WTC11 (cell line): ENCODE data around the gene SRC. TPM values are rescaled to one million over a fixed set of nuclear protein-coding genes. Genes with fewer than 3 reads are reported as not detected.

ENCODE experiments used
- CREB1 ChIP-seq: sonication (generic); formaldehyde crosslinking; IDR thresholded peaks from 2 replicates; pipeline ENCODE4 v1.8.0; 2023; ENCODE audit warnings: mild to moderate bottlenecking, missing genetic modification reagents
- E2F1 ChIP-seq: sonication (generic); formaldehyde crosslinking; IDR thresholded peaks from 2 replicates; pipeline ENCODE4 v1.8.0; 2022; ENCODE audit warnings: mild to moderate bottlenecking, missing genetic modification reagents
- E2F5 ChIP-seq: sonication (generic); formaldehyde crosslinking; IDR thresholded peaks from 2 replicates; pipeline ENCODE4 v1.8.1; 2022; ENCODE audit warnings: mild to moderate bottlenecking, moderate library complexity, missing genetic modification reagents
- ELF4 ChIP-seq: sonication (generic); formaldehyde crosslinking; IDR thresholded peaks from 2 replicates; pipeline ENCODE4 v1.8.1; 2022; ENCODE audit warnings: low read depth, mild to moderate bottlenecking, moderate library complexity, missing genetic modification reagents
- FOXK1 ChIP-seq: sonication (generic); formaldehyde crosslinking; IDR thresholded peaks from 2 replicates; pipeline ENCODE4 v1.8.0; 2022; ENCODE audit warnings: mild to moderate bottlenecking, moderate library complexity, missing genetic modification reagents
- GABPB1 ChIP-seq: sonication (generic); formaldehyde crosslinking; IDR thresholded peaks from 2 replicates; pipeline ENCODE4 v1.8.1; 2023; ENCODE audit warnings: mild to moderate bottlenecking, missing genetic modification reagents
- GTF2I ChIP-seq: fragments of 250-450 bp; sonication (Bioruptor Pico); conservative IDR thresholded peaks from 2 replicates; pipeline ENCODE4 v1.4.0; 2021; ENCODE audit warnings: mild to moderate bottlenecking
- IRF2 ChIP-seq: sonication (generic); formaldehyde crosslinking; IDR thresholded peaks from 2 replicates; pipeline ENCODE4 v1.8.0; 2022; ENCODE audit warnings: low read depth, missing genetic modification reagents, borderline replicate concordance
- JAZF1 ChIP-seq: fragments of 250-450 bp; sonication (Bioruptor Pico); IDR thresholded peaks from 2 replicates; pipeline ENCODE4 v1.9.0; 2021; ENCODE audit warnings: moderate library complexity, mild to moderate bottlenecking, inconsistent platforms
- JUN ChIP-seq: sonication (generic); formaldehyde crosslinking; IDR thresholded peaks from 2 replicates; pipeline ENCODE4 v1.8.0; 2023; ENCODE audit warnings: mild to moderate bottlenecking, missing genetic modification reagents
- NR1H2 ChIP-seq: sonication (generic); formaldehyde crosslinking; IDR thresholded peaks from 2 replicates; pipeline ENCODE4 v1.9.0; 2021; ENCODE audit warnings: mild to moderate bottlenecking, moderate library complexity, missing genetic modification reagents
- OVOL2 ChIP-seq: fragments of 250-450 bp; sonication (Bioruptor Pico); IDR thresholded peaks from 2 replicates; pipeline ENCODE4 v1.9.0; 2021; ENCODE audit warnings: mild to moderate bottlenecking, borderline replicate concordance
- RORB ChIP-seq: fragments of 250-450 bp; sonication (Bioruptor Pico); IDR thresholded peaks from 2 replicates; pipeline ENCODE4 v1.9.0; 2021; ENCODE audit warnings: mild to moderate bottlenecking
- SMAD4 ChIP-seq: sonication (generic); formaldehyde crosslinking; IDR thresholded peaks from 2 replicates; pipeline ENCODE4 v1.8.0; 2022; ENCODE audit warnings: mild to moderate bottlenecking, missing genetic modification reagents
- USF2 ChIP-seq: sonication (generic); formaldehyde crosslinking; IDR thresholded peaks from 2 replicates; pipeline ENCODE4 v1.8.1; 2023; ENCODE audit warnings: mild to moderate bottlenecking, missing genetic modification reagents, moderate library complexity
- ZBTB43 ChIP-seq: sonication (generic); formaldehyde crosslinking; IDR thresholded peaks from 2 replicates; pipeline ENCODE4 v1.8.1; 2023; ENCODE audit warnings: mild to moderate bottlenecking, missing genetic modification reagents
- ZNF232 ChIP-seq: sonication (generic); formaldehyde crosslinking; IDR thresholded peaks from 2 replicates; pipeline ENCODE4 v1.8.0; 2022; ENCODE audit warnings: mild to moderate bottlenecking, missing genetic modification reagents
- ZNF263 ChIP-seq: sonication (generic); formaldehyde crosslinking; IDR thresholded peaks from 2 replicates; pipeline ENCODE4 v1.8.1; 2022; ENCODE audit warnings: low read depth, mild to moderate bottlenecking, moderate library complexity, missing genetic modification reagents
- ZNF423 ChIP-seq: fragments of 250-450 bp; sonication (Bioruptor Pico); IDR thresholded peaks from 2 replicates; pipeline ENCODE4 v2.1.2; 2022; ENCODE audit warnings: mild to moderate bottlenecking, moderate library complexity
- total RNA-seq: library from RNA; stranded (reverse); gene quantifications from 3 replicates; pipeline ENCODE4 v1.2.3, GENCODE V29; 2021
- TF ChIP-seq, protein P1 (sequence below): sonication (generic); formaldehyde crosslinking; IDR thresholded peaks from 2 replicates; pipeline ENCODE4 v1.8.0; 2023; ENCODE audit warnings: missing genetic modification reagents, mild to moderate bottlenecking, borderline replicate concordance
- TF ChIP-seq, protein P2 (sequence below): sonication (generic); formaldehyde crosslinking; IDR thresholded peaks from 2 replicates; pipeline ENCODE4 v1.8.1; 2022; ENCODE audit warnings: low read depth, mild to moderate bottlenecking, moderate library complexity, missing genetic modification reagents, borderline replicate concordance

SRC gene
- total RNA-seq, 1 experiment from 2014 or later, result 33.3 TPM

DNA sequence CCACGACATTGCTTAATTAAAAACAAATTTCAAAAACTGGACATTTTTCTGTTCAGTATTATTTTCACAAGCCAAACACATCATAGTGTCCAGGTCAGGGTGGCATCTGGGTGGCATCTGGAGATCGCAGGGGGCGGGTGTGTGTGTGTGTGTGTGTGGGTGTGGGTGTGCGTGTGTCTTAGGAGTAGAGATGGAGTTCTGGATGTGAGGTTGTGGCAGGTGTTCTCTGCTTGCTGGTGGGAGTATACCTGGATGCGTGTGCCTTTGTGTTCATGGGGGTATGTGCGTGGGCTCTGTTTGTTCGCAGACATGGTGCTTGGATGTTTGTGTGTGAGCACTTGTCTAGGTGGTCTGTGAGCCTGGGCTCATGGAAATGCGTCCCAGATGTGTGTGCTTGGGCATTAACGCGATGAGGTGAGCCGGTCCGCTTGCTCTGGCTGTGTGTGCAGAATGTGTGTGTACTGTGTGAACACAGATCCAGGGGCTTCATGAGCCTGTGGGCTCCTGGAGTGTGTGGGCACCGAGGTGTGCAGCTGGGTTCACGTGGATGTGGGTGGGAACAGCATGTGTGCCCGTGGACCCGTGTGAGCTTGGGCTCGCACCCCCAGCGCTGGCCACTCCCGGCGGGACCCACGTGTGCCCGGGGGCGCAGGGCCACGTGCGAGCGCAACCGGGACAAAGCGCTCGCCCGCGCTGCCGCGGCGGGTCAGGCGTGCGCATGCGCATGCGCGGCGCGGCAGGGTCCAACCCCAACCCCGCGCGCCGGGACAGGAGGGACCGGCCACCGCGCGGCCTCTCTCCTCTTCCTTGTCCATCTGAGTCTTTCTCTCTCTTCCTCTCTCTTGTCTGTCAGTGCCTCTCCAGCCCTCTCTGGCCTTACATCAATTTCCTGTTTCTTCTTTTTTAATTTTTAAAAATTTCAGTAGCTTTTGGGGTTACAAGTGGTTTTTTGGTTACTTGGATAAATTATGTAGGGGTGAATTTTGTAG, 60.4 kb downstream of the SRC start (continued):
- TF ChIP-seq ZBTB43 (peak; percentile 95), USF2 (CRISPR knock-in tag) (peak; percentile 67), E2F1 (no peak), FOXK1 (peak; percentile 79), CREB1 (CRISPR knock-in tag) (no peak), GTF2I (CRISPR knock-in tag) (no peak), SMAD4 (CRISPR knock-in tag) (no peak), IRF2 (CRISPR knock-in tag) (no peak), NR1H2 (no peak), RORB (CRISPR knock-in tag) (no peak), JAZF1 (no peak), ZNF232 (CRISPR knock-in tag) (peak; percentile 61; the same call in 1 of the 2 replicates), JUN (CRISPR knock-in tag) (peak; percentile 46; the same call in 1 of the 2 replicates), OVOL2 (CRISPR knock-in tag) (no peak), ELF4 (no peak), GABPB1 (CRISPR knock-in tag) (peak; percentile 89), ZNF423 (CRISPR knock-in tag) (no peak), ZNF263 (CRISPR knock-in tag) (no peak), E2F5 (CRISPR knock-in tag) (peak; percentile 78; the same call in 1 of the 2 replicates)
- TF ChIP-seq, protein P1, sequence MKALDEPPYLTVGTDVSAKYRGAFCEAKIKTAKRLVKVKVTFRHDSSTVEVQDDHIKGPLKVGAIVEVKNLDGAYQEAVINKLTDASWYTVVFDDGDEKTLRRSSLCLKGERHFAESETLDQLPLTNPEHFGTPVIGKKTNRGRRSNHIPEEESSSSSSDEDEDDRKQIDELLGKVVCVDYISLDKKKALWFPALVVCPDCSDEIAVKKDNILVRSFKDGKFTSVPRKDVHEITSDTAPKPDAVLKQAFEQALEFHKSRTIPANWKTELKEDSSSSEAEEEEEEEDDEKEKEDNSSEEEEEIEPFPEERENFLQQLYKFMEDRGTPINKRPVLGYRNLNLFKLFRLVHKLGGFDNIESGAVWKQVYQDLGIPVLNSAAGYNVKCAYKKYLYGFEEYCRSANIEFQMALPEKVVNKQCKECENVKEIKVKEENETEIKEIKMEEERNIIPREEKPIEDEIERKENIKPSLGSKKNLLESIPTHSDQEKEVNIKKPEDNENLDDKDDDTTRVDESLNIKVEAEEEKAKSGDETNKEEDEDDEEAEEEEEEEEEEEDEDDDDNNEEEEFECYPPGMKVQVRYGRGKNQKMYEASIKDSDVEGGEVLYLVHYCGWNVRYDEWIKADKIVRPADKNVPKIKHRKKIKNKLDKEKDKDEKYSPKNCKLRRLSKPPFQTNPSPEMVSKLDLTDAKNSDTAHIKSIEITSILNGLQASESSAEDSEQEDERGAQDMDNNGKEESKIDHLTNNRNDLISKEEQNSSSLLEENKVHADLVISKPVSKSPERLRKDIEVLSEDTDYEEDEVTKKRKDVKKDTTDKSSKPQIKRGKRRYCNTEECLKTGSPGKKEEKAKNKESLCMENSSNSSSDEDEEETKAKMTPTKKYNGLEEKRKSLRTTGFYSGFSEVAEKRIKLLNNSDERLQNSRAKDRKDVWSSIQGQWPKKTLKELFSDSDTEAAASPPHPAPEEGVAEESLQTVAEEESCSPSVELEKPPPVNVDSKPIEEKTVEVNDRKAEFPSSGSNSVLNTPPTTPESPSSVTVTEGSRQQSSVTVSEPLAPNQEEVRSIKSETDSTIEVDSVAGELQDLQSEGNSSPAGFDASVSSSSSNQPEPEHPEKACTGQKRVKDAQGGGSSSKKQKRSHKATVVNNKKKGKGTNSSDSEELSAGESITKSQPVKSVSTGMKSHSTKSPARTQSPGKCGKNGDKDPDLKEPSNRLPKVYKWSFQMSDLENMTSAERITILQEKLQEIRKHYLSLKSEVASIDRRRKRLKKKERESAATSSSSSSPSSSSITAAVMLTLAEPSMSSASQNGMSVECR, result no peak
- TF ChIP-seq, protein P2, sequence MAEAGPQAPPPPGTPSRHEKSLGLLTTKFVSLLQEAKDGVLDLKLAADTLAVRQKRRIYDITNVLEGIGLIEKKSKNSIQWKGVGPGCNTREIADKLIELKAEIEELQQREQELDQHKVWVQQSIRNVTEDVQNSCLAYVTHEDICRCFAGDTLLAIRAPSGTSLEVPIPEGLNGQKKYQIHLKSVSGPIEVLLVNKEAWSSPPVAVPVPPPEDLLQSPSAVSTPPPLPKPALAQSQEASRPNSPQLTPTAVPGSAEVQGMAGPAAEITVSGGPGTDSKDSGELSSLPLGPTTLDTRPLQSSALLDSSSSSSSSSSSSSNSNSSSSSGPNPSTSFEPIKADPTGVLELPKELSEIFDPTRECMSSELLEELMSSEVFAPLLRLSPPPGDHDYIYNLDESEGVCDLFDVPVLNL (CRISPR knock-in tag), result peak; percentile 69; the same call in 1 of the 2 replicates
- TF ChIP-seq, all 79 proteins: peak for 26
